Progenitor cell of endocrine pancreas (in vitro differentiated cells): ENCODE measurements around the gene RSBN1. TPM values are rescaled to one million over a fixed set of nuclear protein-coding genes. Genes with fewer than 3 reads are reported as not detected.
"Not testable (repeated sequence)": the region's sequence is repeated elsewhere in the genome, so short reads cannot be mapped to it uniquely, and the experiment has no call there.

Source experiments
- DNase-seq: peaks from one replicate; pipeline ENCODE4 v3.0.0; 2021; ENCODE audit warnings: low spot score; ENCODE audit not compliant: unreplicated experiment
- H3K27ac Mint-ChIP-seq: 2 replicates; pipeline ENCODE4 v1.8.0; 2021; ENCODE audit warnings: mild to moderate bottlenecking, moderate library complexity, mixed read lengths
- H3K27me3 Mint-ChIP-seq: 2 replicates; pipeline ENCODE4 v1.8.0; 2021; ENCODE audit warnings: mixed read lengths
- H3K36me3 Mint-ChIP-seq: 2 replicates; pipeline ENCODE4 v1.8.0; 2022; ENCODE audit warnings: mixed read lengths; ENCODE audit not compliant: insufficient read depth
- H3K4me1 Mint-ChIP-seq: 2 replicates; pipeline ENCODE4 v1.8.0; 2021; ENCODE audit warnings: low read depth, mixed read lengths
- H3K4me3 Mint-ChIP-seq: 2 replicates; pipeline ENCODE4 v1.8.0; 2021; ENCODE audit warnings: low read depth, mild to moderate bottlenecking, moderate library complexity, mixed read lengths
- H3K9me3 Mint-ChIP-seq: 2 replicates; pipeline ENCODE4 v1.8.0; 2021; ENCODE audit warnings: low read depth, mixed read lengths
- total RNA-seq: library from RNA; stranded (reverse); gene quantifications from 2 replicates; pipeline ENCODE4 v1.2.1, GENCODE V29; 2021
- TF ChIP-seq, protein P1 (sequence below): fragments of 200-600 bp; sonication (generic); IDR thresholded peaks from one replicate; pipeline ENCODE4 v1.5.0; 2021; ENCODE audit warnings: antibody characterized with exemption, mild to moderate bottlenecking; ENCODE audit not compliant: unreplicated experiment

Gene RSBN1
- total RNA-seq, 1 donor from 2014 or later = 25.9 TPM

DNA sequence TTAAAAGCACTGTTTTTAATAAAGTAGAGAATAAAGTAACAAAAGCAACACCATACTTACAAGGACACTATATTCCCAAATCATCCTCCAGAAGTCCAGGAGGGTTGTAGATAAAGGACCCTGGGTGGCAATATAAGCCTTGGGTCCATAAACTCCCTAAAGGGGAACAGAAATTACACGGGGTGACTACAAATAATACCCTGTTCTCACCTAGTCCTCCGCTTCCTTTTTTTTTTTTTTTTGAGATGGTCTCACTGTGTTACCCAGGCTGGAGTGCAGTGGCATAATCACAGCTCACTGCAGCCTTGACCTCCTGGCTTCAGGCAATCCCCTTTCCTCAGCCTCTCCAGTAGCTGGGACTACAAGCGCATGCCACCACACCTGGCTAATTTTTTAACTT lies 46.1 kb upstream of the RSBN1 start:
- TF ChIP-seq, protein P1, sequence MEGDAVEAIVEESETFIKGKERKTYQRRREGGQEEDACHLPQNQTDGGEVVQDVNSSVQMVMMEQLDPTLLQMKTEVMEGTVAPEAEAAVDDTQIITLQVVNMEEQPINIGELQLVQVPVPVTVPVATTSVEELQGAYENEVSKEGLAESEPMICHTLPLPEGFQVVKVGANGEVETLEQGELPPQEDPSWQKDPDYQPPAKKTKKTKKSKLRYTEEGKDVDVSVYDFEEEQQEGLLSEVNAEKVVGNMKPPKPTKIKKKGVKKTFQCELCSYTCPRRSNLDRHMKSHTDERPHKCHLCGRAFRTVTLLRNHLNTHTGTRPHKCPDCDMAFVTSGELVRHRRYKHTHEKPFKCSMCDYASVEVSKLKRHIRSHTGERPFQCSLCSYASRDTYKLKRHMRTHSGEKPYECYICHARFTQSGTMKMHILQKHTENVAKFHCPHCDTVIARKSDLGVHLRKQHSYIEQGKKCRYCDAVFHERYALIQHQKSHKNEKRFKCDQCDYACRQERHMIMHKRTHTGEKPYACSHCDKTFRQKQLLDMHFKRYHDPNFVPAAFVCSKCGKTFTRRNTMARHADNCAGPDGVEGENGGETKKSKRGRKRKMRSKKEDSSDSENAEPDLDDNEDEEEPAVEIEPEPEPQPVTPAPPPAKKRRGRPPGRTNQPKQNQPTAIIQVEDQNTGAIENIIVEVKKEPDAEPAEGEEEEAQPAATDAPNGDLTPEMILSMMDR = no peak
- Mint-ChIP-seq H3K4me3 (no peak overlapping the region), H3K36me3 (no peaks in the 10 kb centered on the region), H3K27me3 (no peaks in the 10 kb centered on the region), H3K4me1 (no peaks in the 10 kb centered on the region), H3K27ac (no peak overlapping the region), H3K9me3 (no peaks in the 10 kb centered on the region)
- no peak for DNase-seq

DNA sequence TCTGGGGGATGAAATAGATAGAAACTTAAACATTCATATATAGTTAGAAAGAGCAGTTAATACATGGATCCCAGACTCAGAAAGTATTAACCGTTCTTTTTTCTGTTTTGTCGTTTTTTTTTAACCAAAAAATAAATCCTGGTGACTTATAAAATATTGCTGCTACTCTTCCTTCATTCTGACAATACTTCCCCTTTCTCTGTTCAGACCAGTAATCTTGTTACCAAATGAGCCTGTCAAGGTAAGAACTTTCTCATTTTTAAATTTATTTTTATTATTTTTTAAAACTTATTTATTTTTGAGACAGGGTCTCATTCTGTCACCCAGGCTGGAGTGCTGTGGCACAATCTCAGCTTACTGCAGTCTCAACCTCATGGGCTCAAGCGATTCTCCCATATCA lies 45.5 kb upstream of the RSBN1 start:
- TF ChIP-seq, protein P1 = no peak
- H3K4me3 Mint-ChIP-seq = no peak overlapping the region
- no peaks in the 10 kb centered on the region for H3K9me3 Mint-ChIP-seq
- no peaks in the 10 kb centered on the region for H3K27me3 Mint-ChIP-seq
- no peak for DNase-seq
- H3K27ac Mint-ChIP-seq = no peak overlapping the region
- no peaks in the 10 kb centered on the region for H3K36me3 Mint-ChIP-seq
- no peaks in the 10 kb centered on the region for H3K4me1 Mint-ChIP-seq

GRCh38 chr1:113856401-113856790 lies 44.1 kb upstream of the RSBN1 start:
- Mint-ChIP-seq H3K27me3 (no peaks in the 10 kb centered on the region), H3K4me3 (no peak overlapping the region), H3K27ac (no peak overlapping the region), H3K9me3 (no peaks in the 10 kb centered on the region), H3K4me1 (no peaks in the 10 kb centered on the region), H3K36me3 (no peaks in the 10 kb centered on the region)
- DNase-seq = no peak
- TF ChIP-seq, protein P1 = no peak

DNA sequence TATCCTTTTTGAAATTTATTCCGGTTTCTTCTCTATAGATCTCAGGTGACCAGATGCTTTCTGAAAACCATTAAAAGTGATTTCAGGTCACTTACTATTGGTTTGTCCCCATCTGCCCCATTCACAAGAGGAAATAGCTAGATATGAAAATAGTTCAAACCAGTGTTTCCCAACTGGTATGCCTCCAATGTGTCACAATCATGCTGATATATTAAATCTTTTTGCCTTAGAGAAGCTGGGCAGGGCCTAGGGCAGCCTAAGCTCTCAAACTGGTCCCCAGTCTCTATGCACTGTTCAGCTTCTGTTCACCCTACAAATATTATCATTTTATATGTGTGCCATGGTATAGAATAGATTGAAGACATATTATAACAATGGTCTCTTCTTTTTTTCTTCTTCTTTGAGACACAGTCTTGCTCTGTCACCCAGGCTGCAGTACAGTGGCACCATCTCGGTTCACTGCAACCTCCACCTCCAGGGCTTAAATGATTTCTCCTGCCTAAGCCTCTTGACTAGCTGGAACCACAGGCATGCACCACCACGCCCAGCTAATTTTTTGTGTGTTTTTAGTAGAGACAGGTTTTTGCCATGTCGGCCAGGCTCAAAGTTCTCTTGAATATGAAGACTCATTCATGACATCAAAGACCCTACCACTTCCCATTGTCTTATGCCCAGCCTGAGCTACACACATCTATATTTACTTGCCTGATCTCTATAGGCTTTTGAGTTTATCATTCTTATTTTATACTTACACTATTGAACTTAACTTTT lies 43.5 kb upstream of the RSBN1 start:
- DNase-seq = no peak
- Mint-ChIP-seq H3K9me3 (no peaks in the 10 kb centered on the region), H3K27ac (no peak overlapping the region), H3K27me3 (no peaks in the 10 kb centered on the region), H3K4me3 (no peak overlapping the region), H3K4me1 (no peaks in the 10 kb centered on the region), H3K36me3 (no peaks in the 10 kb centered on the region)
- TF ChIP-seq, protein P1 = no peak

DNA sequence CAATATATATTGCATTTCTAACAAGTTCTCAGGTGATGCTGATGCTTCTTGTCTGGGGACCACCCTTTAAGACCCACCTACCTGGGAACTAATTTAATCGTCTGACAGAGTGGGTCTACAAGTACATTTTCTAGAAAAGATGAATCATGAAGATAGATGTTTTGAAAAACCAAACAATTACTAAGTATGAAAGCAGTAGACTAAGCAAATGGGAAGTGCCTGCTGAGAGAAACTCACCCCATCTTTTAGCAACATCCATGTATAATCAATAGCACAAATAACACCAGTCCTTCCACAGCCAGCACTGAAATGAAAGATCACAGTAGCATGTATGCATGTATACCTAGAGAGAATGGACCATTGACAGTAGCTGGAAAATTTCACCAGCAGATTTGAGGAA lies 42.0 kb upstream of the RSBN1 start:
- Mint-ChIP-seq H3K27me3 (no peaks in the 10 kb centered on the region), H3K4me3 (no peak overlapping the region), H3K4me1 (no peaks in the 10 kb centered on the region), H3K9me3 (no peaks in the 10 kb centered on the region), H3K36me3 (no peaks in the 10 kb centered on the region), H3K27ac (no peak overlapping the region)
- TF ChIP-seq, protein P1 = no peak
- no peak for DNase-seq

- H3K4me3 Mint-ChIP-seq, H3K4me1 Mint-ChIP-seq, H3K27me3 Mint-ChIP-seq, H3K27ac Mint-ChIP-seq, H3K36me3 Mint-ChIP-seq, H3K9me3 Mint-ChIP-seq, DNase-seq: not testable (repeated sequence)
These were observed 40.4 kb upstream of the RSBN1 start for GRCh38 chr1:113852694-113853093.
